ENCODE measurements around the gene SLC27A2. TPM values are rescaled to one million over a fixed set of nuclear protein-coding genes. Genes with fewer than 3 reads are reported as not detected.

The SLC27A2 gene
- polyA plus RNA-seq, 1 donor: 0.39 TPM

DNA sequence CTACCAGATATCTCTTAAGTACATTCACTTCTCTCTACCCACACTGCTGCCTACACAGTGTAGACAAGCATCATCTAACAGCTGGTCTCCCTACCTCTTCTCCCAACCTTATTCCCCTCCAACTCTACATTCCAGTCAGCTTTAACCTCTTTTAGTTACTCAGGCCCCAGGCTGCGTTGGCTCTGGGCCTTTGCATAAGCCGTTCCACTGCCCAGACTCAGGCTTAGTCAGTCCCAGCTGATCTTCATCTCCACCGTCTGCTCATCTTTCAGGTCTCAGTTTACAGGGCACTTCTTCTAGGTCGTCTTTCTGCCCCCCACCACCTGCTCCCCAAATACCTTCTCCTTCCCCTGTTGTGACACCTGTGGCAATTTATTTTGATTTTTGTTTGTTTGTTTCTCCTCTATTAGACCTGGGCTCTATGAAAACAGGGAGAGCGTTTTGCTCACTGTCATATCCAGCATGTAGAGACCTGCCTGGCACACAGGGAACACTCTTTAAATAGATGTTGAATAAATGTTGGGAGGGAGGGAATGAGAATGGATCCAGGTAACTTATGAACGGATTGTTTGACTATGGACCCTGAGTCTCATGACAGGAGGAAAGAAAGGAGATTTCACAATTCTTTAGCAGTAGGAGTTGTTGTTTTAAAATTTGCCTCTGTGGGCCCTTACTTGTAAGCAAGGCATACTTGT, 11.1 kb downstream of the SLC27A2 start:
- DNase-seq: no peak

DNA sequence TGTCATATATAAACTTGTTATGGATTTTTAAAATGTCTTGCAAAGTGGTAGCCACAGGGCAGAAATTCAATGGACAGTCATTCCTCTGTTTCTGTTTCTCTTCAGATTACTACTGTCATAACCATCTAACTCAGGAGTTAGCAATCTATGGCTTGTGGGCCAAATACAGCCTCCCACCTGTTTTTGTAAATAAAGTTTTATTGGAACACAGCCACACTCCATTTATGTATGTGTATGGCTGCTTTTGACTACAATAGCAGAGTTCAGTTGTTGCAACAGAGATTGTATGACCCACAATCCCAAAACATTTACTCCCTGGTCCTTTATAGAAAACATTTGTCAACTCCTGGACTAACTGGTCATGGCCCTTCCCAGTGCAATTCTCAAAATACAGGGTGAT, 20.0 kb downstream of the SLC27A2 start:
- DNase-seq: no peak

- no peak for DNase-seq
Observed at GRCh38 chr15:50206020-50206419, 24.0 kb downstream of the SLC27A2 start.

GRCh38 chr15:50209809-50210208, 27.8 kb downstream of the SLC27A2 start:
- no peak for DNase-seq

DNA sequence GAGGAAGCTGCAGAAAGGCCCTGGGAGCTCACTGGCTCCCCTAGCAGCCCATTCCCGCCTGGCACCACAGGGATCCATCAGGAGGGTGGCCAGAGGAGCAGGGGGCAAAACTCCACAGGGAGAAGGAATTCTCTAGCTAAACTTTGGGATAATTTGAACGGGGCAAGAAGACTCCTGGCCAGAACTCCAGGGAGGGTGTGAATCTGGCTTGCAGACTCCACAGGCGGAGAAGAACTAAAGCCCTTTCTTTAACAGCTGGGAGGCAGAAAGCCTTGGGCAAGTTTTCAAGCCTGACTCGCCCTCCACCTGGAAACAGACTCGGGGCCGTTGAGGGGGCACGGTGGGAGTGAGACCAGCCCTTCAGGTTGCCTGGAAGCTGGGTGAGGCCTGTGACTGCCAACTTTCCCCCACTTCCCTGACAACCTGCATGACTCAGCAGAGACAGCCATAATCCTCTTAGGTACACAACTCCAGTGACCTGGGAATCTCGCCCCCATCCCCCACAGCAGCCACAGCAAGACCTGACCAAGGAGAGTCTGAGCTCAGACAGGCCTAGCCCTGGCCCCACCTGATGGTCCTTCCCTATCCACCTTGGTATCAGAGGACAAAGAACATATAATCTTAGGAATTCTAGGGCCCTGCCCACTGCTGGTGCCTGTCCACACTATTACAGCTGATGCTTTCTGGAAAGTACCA, 28.6 kb downstream of the SLC27A2 start:
- no peak for DNase-seq

DNA sequence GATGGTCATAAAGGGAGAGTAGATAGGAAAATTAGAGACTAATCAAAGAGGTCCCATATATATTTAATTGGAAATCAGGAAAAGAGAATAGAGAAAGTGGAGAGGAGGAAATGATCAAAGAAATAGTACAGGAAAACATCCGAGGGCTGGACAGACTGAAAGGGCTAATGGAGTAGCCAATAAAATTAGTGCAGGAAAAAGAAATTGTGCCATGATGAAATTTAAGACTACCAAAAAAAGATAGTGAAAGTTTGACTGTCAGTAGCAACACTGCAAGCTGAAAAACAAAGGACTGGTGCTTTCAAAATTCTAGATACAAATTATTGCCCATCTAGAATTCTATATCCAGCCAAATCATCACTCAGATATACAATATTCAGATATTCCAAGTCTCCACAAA, 36.3 kb downstream of the SLC27A2 start:
- no peak for DNase-seq

- DNase-seq: no peak
Observed at GRCh38 chr15:50218691-50219090, 36.7 kb downstream of the SLC27A2 start.

- DNase-seq: no peak
Observed at GRCh38 chr15:50219820-50220219, 37.8 kb downstream of the SLC27A2 start.

DNA sequence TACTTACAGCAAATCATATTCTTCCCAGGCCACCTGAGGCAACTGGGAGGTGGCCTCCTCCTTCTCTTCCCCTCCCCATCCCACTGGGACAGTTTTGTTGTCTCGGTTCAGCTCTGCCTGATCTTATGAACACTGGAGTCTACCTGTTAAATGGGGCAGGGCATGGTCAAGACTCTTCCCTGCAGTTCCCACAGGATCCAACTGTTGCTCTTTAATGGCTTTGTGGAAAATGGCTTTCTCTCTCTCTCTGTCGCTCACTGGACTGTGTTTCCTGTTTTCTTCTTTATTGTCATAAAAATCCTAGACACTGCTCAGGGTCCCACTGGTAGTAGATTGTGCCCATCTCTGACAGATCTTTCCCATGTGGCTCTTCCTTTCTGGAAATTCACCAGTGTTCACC, 40.2 kb downstream of the SLC27A2 start:
- DNase-seq: no peak

DNA sequence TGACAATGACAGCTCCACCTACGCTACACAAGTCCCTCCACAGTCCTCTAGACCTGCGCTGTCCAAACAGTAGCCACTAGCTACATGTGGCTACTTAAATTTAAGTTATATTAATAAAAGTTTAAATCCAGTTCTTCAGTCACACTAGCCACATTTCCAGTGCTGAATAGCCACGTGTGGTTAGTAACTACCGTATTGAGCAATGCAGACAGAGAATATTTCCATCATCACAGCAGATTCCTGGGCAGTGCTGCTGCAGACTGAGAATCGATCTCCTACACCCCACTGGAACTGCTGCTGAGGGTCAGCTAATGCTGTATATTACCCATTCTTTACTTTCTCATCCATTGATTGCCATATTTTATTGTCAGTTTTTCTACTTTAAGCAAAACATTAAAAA, 42.6 kb downstream of the SLC27A2 start:
- DNase-seq: peak; percentile 3

GRCh38 chr15:50225057-50225456, 43.1 kb downstream of the SLC27A2 start:
- no peak for DNase-seq

DNA sequence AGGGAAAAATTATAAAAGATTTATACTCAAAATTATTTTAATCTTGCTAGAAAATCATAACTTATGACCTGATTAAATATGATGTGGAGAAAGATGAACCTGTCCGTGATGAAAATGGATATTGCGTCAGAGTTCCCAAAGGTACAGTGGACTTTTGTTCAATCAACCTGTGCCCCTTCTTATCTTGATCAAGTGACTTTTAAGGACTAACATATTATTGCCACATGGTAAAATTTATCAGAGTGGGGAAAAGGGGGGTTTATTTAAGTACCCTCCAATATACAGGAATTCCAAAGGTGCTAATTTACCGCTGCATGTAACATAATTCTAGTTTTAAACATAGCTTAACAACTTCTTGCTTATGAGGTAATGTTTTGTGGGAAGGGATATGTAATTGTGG, 43.9 kb downstream of the SLC27A2 start:
- no peak for DNase-seq

- DNase-seq: no peak
Observed at GRCh38 chr15:50227076-50227475, 45.1 kb downstream of the SLC27A2 start.

DNA sequence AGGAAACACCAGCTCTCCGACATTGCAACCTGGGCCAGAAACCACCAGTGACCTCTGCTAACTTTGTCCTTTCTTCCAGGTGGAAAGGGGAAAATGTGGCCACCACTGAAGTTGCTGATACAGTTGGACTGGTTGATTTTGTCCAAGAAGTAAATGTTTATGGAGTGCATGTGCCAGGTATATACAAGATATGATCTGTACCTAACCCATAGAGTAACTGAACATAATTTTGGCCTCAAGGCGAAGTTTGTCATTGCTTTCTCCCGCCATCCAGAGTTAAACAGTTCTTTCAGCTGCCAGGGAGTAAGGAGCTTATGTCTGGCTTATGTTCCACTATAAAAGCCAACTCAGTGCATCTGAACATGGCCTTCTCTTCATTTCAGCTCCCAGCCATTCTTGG, 46.9 kb downstream of the SLC27A2 start:
- DNase-seq: no peak

DNA sequence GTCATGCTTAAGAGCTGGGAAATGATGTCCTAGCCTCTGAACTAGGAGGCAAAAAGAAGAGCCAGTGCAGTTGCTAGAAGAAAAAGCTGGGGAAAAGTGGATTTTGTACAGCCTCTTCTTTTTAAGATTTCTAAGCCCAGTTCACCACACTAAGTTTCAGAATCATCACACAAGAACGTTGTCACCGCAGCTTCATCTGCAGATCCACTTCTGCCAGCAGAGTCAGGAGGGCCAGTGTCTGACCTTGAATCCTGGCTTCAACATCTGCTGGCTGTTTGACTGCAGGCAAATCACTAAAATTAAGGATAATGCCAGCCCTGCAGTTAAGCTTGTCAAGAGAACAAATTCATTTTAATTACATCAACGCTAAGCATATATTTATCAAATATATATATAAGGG, 47.3 kb downstream of the SLC27A2 start:
- no peak for DNase-seq

GRCh38 chr15:50231761-50232160, 49.8 kb downstream of the SLC27A2 start:
- DNase-seq: no peak

DNA sequence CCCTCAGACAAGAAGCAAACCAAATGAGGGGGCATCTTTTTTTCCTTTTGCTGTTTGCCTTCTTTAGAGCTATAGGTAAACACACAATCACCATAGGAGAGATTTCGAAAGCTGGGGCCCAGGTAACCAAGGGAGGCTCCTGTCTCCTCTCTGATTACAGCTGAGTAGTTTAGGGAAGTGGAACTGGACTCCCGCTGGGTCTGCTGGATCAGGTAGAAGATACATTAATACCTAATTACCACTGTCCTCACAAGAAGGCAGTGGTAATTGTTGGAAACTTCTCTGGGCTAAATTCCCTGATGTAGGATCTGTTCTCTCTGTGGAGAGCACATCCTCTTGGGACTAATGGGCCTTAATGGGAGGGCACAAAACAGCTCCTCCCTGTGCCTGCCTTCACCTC, 50.8 kb downstream of the SLC27A2 start:
- no peak for DNase-seq

DNA sequence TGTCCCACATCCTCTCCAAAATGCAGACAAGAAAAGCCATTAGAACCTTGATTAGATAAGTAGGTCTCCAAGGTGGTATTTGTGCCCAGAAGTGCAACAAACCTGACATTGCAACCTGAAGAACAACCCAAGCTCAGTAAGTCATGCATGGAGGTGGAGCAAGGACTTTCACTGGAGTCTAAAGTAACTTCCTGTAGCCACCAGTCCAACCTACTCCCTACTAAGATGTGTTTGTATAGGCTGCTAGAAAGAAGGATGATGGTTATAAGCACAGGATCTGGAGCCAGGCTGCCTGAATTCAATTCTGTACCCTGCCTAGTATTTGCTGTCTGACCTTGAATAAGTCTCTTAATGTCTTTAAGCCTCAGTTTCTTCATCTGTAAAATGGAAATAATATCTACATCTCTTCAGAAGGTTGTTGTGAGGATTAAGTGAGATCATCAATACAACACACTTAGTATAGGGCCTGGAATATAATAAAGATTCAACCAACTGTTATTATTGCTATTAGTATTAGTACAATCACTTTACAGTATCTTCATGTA, 51.3 kb downstream of the SLC27A2 start:
- no peak for DNase-seq

DNA sequence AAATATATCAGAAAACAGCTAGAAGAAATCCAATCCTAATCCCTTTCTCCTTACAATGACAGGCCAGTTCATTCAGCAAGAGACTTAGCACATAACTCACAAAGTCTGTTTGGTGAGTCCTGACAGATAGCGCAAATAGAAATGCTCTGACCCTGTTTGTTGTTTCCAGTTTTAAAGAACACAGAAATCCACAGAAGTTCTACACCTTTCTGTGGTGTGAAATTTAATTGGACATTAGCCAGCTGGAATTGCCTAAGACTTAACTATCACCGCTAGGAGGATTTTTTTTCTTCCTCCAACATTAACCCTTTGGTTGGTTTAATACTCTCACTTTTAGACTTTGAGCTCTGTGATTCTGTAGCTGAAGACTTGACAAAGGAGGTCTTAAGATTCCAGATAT, 52.8 kb downstream of the SLC27A2 start:
- no peak for DNase-seq

DNA sequence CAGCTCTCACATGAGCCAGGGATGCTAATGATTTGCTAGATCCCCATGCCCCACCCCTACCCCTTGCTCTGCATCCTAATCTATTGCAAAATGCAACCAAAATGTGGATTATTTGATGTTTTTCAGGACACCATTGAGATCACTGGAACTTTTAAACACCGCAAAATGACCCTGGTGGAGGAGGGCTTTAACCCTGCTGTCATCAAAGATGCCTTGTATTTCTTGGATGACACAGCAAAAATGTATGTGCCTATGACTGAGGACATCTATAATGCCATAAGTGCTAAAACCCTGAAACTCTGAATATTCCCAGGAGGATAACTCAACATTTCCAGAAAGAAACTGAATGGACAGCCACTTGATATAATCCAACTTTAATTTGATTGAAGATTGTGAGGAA, 53.8 kb downstream of the SLC27A2 start:
- no peak for DNase-seq

GRCh38 chr15:50236433-50236832, 54.4 kb downstream of the SLC27A2 start:
- no peak for DNase-seq

- no peak for DNase-seq
Observed at GRCh38 chr15:50238255-50238654, 56.3 kb downstream of the SLC27A2 start.

DNA sequence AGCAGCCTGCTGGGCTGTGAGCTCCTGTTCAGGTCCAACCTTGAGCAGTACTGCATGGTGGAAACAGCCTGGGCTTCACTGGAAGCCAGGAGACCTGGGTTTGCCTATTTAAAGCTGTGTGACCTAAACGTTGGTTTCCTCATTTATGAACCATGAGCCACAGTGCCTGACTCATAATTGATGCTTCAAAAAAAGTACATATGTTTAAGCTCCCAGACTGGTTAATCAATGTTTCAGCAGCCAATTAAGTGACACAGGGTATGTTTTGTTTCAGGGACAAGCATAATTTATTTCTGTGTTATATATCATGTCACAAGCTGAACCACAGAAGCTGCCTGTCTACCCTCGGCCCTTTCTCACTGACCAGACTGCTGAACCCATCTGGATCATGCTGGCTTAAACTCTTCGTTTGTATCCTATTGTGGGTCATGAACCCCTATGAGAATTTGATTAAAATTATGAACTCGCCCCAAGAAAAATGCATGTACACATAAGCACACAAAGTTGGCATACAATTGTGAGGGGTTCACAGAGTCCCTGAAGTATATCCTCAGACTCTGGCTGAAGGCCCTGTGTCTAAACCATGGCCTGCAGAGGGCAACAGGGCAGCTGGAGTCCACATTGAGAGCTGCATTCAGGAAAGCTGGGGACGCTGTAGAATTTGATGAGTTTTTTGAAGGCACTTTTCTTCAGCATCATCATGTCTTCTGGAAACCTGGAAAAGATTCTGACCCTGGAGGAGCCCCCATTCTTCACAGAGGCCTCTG, 59.9 kb downstream of the SLC27A2 start:
- DNase-seq: no peak

Measured in hindlimb muscle (tissue), 1 donor.